Nephron (organoid): Measurements from ENCODE around the gene BRICD5.
"Not testable (repeated sequence)": the region's sequence is repeated elsewhere in the genome, so short reads cannot be mapped to it uniquely, and the experiment has no call there.

Experiments
- H3K27ac Mint-ChIP-seq, 3 experiments: 2 replicates each; pipeline ENCODE4 v1.8.0; 2020; ENCODE audit warnings: mixed read lengths in 3 of 3, mild to moderate bottlenecking in 2 of 3, moderate library complexity in 1 of 3
- H3K27me3 Mint-ChIP-seq: 2 replicates; pipeline ENCODE4 v1.8.0; 2021; ENCODE audit warnings: low read depth, mild to moderate bottlenecking, moderate library complexity, mixed read lengths
- H3K36me3 Mint-ChIP-seq: 2 replicates; pipeline ENCODE4 v1.8.0; 2020; ENCODE audit warnings: low read depth, mixed read lengths
- H3K4me1 Mint-ChIP-seq: 2 replicates; pipeline ENCODE4 v1.8.0; 2020; ENCODE audit warnings: mixed read lengths
- H3K4me3 Mint-ChIP-seq, 3 experiments: 2 replicates each; pipeline ENCODE4 v1.8.0; 2020; ENCODE audit warnings: mild to moderate bottlenecking in 3 of 3, mixed read lengths in 3 of 3, moderate library complexity in 2 of 3
- H3K9me3 Mint-ChIP-seq: 2 replicates; pipeline ENCODE4 v1.8.0; 2020; ENCODE audit warnings: mixed read lengths
- TF ChIP-seq, protein P1 (sequence below), 3 experiments: fragments of 200-600 bp; sonication (generic); IDR thresholded peaks; one replicate each; pipeline ENCODE4 v1.5.0; 2021; ENCODE audit warnings: antibody characterized with exemption in 3 of 3; ENCODE audit not compliant: unreplicated experiment in 3 of 3

BRICD5 gene

DNA sequence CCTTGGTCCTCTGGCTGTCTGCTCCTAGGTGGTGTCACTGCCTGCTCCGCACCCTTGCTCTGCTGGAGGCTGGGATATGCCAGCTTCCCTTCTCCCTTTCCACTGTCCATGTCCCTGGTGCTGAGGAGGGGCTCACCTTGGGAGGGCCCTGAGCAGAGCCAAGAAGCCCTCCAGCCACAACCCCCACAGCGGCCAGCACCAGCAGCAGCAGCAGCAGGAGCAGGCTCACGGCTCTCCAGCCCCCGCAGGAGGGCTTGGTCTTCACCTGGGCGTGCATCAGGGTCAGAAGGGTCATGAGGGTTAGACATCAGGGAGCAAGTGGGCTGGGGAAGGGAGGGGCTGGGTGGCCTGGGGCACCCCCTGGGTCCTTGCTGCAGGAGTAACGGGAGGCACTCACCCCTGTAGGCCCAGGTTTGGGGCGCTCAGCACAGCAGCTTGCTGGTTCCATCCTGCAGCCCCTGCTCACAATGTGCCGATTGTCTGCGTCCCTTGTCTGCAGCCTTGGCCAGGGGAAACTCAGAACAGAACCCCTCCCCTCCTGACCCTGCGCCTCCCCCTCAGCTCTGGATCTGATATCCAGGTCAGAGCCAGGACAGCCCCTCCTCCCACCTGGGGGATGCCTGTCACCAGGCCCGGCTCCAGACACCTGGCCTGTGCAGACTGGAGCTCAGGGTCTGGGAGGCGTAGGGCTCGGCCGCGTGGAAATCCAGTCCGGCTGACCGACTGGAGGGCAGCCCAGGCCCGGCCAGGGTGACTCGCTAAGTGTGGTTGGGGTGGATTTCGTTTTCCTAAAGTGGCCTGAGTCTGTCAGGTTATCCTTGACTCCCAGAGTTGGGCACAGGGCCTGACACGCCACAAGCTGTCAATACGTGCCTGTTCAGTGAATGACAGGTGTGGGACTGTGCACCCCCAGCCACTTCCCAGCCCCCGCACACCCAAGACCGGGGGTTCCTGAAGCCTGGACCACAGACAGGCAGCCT, at the start of gene BRICD5:
Gene BRICD5, minus strand, starts transcription at position 478 of the 980 bp plus-strand sequence. Its CDS starts 30 bp downstream, at position 448.
- TF ChIP-seq, protein P1, sequence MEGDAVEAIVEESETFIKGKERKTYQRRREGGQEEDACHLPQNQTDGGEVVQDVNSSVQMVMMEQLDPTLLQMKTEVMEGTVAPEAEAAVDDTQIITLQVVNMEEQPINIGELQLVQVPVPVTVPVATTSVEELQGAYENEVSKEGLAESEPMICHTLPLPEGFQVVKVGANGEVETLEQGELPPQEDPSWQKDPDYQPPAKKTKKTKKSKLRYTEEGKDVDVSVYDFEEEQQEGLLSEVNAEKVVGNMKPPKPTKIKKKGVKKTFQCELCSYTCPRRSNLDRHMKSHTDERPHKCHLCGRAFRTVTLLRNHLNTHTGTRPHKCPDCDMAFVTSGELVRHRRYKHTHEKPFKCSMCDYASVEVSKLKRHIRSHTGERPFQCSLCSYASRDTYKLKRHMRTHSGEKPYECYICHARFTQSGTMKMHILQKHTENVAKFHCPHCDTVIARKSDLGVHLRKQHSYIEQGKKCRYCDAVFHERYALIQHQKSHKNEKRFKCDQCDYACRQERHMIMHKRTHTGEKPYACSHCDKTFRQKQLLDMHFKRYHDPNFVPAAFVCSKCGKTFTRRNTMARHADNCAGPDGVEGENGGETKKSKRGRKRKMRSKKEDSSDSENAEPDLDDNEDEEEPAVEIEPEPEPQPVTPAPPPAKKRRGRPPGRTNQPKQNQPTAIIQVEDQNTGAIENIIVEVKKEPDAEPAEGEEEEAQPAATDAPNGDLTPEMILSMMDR (IDR thresholded peaks at IDR 0.05; ENCODE audit: unreplicated experiment in 3 of 3), result no peak
- peaks cover 32% of the 10 kb centered on the region for H3K4me1 Mint-ChIP-seq
- H3K27me3 Mint-ChIP-seq, result no peaks in the 10 kb centered on the region
- H3K27ac Mint-ChIP-seq, result no peak within 1 kb of the TSS
- H3K9me3 Mint-ChIP-seq, result no peaks in the 10 kb centered on the region
- H3K36me3 Mint-ChIP-seq, result peaks cover 10% of the 10 kb centered on the region
- peak within 1 kb of the TSS; percentile 55 to 79 (median 68) for H3K4me3 Mint-ChIP-seq

DNA sequence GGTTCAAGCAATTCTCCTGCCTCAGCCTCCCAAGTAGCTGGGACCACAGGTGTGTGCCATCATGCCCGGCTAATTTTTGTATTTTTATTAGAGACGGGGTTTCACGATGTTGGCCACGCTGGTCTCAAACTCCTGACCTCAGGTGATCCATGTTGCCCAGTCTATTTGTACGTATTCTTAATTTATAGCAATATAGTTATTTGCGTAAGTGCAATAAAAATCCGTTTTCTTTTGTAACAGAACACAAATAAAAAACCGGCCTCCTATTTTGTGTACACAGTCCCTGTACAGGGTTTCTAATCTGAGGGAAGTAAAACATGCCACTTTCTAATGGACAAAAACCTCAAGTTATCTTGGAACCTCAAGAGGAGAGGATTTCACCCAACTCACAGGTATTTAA, 49.6 kb upstream of the BRICD5 start:
- TF ChIP-seq, protein P1 (IDR thresholded peaks at IDR 0.05; ENCODE audit: unreplicated experiment in 3 of 3), result no peak
- Mint-ChIP-seq H3K9me3 (no peaks in the 10 kb centered on the region), H3K27me3 (no peaks in the 10 kb centered on the region), H3K36me3 (peaks cover 86% of the 10 kb centered on the region), H3K27ac (no peak overlapping the region), H3K4me3 (no peak overlapping the region), H3K4me1 (peaks cover 9% of the 10 kb centered on the region)

DNA sequence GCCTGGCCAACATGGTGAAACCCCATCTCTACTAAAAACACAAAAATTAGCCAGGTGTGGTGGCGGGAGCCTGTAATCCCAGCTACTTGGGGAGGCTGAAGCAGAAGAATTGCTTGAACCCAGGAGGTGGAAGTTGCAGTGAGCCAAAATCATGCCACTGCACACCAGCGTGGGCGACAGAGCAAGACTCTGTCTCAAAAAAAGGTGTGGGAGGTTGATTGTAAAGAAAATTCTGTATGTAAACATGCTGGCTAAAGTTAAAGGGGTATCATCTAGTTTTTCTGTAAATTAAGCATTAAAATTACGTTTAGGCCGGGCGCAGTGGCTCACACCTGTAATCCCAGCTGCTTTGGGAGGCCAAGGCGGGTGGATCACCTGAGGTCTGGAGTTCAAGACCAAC, 47.9 kb upstream of the BRICD5 start:
- H3K9me3 Mint-ChIP-seq, H3K4me3 Mint-ChIP-seq, H3K4me1 Mint-ChIP-seq, H3K27me3 Mint-ChIP-seq, H3K27ac Mint-ChIP-seq: not testable (repeated sequence)
- peaks cover 78% of the 10 kb centered on the region for H3K36me3 Mint-ChIP-seq

DNA sequence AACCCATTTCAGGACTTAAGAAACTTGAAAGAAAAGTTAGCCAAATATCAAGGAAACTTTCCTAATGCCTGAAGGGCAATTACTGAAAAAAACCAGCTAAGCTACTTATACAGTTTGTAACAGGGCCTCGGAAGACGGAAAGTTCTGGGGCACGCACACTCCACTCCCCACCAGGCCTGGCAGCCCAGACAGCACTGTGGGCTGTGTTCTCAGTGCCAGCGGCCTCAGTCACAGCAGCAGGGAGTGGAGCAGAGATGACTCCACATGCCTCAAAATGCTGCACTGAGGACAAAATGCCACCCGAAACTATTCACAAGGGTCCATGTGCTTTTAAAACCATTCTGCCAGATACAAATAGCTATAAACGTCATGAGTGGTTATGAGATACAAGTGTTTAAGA, 47.1 kb upstream of the BRICD5 start:
- no peaks in the 10 kb centered on the region for H3K27me3 Mint-ChIP-seq
- TF ChIP-seq, protein P1 (IDR thresholded peaks at IDR 0.05; ENCODE audit: unreplicated experiment in 3 of 3), result no peak
- H3K4me1 Mint-ChIP-seq, result no peaks in the 10 kb centered on the region
- no peaks in the 10 kb centered on the region for H3K9me3 Mint-ChIP-seq
- no peak overlapping the region for H3K4me3 Mint-ChIP-seq
- H3K36me3 Mint-ChIP-seq, result peaks cover 79% of the 10 kb centered on the region
- no peak overlapping the region for H3K27ac Mint-ChIP-seq

DNA sequence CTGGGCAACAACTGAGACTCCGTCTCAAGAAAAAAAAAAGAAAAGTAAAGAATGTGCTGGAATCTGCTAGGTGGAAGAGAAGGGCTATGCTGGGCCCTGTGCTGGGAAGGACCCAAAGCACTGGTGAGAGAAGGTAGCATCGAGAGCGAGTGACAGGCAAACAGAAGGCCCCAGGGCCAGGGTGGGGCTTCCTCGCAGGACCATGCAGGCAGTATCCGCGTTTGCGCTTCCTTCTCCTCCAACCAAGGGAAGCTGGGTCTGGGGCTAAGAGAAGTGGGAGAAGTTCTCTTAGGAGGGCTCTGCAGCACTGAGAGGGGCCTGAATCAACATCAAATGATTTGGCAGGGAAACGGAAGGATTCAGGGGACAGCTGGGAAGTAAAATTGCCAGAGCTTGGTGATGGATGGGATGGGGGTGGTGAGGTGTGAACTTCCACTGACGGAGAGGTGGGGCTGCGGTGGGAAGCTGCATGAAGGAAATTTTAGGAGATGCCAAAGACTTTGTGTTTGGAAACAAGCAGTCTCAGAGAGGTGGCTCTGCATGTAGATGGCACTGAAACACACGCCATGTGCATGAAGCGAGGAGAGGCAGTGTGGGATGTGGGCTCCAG, 46.0 kb upstream of the BRICD5 start:
- TF ChIP-seq, protein P1 (IDR thresholded peaks at IDR 0.05; ENCODE audit: unreplicated experiment in 3 of 3), result no peak
- no peaks in the 10 kb centered on the region for H3K9me3 Mint-ChIP-seq
- peaks cover 71% of the 10 kb centered on the region for H3K36me3 Mint-ChIP-seq
- H3K4me1 Mint-ChIP-seq, result no peaks in the 10 kb centered on the region
- H3K27me3 Mint-ChIP-seq, result no peaks in the 10 kb centered on the region
- H3K27ac Mint-ChIP-seq, result no peak overlapping the region
- H3K4me3 Mint-ChIP-seq, result no peak overlapping the region

DNA sequence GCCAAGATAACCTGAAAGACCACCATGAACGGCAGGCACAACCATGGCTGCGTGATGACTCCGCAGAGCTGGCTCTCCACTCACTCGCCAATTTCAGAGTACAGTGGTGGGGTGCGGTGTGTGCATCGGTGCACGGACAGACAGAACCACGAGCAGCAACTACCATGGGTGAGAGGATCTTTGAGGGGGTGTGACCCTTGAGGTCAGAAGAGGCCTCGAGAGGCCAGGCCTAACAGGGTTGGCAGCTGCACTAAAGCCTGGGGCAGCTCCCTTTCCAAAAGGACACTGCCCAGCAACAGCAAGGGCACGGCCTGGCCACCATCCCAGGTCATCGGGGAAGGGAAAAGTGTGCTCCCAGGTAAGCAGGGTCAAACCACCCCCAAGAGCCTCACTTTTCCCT, 42.6 kb upstream of the BRICD5 start:
- TF ChIP-seq, protein P1 (IDR thresholded peaks at IDR 0.05; ENCODE audit: unreplicated experiment in 3 of 3), result no peak
- no peaks in the 10 kb centered on the region for H3K27me3 Mint-ChIP-seq
- H3K4me1 Mint-ChIP-seq, result no peaks in the 10 kb centered on the region
- no peaks in the 10 kb centered on the region for H3K9me3 Mint-ChIP-seq
- H3K36me3 Mint-ChIP-seq, result peaks cover 49% of the 10 kb centered on the region
- peak overlapping the region in 1 of 3 experiments; percentile 73 for H3K4me3 Mint-ChIP-seq
- peak overlapping the region in 1 of 3 experiments; percentile 81 for H3K27ac Mint-ChIP-seq
